Measurements from ENCODE around the gene VSIG10L2. TPM values are rescaled to one million over a fixed set of nuclear protein-coding genes. Genes with fewer than 3 reads are reported as not detected.

Gene VSIG10L2
- total RNA-seq, 1 donor from 2014 or later: not detected

DNA sequence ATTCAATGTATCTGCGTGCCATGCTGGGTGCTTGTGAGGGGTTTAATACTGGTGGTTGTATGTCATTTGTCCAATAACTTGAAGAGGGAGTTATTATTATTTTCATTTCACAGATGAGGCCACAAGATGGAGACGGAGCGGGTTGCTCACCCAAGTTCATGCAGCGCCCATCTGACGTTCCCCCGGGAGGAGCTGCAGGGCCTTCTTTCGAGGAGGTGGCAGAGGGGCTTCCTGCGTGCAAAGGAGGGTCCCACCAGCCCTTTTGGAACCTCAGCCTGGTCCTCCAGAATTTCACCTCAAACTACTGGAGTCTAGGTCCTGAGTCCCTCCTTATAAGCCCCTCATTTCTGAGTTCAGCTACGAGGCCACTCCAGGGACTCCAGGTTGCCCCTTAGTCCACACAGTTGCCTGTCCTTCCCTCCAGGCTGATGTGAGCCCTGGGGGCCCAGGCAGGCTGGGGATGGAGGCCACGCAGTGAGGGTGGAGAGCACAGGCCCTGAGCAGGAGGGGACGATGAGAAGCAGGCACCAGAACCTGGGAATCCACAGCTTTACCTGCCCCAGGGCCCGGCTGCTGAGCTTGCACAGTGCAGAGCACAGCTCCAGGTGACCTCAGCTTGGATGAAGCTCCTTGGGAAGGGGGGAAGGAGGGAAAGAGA is 2.9 kb upstream of the VSIG10L2 start:
- no peaks in the 10 kb centered on the region for H3K36me3 Mint-ChIP-seq (ENCODE audit: low read depth, unreplicated experiment)
- H3K27ac Mint-ChIP-seq (ENCODE audit: unreplicated experiment): no peak overlapping the region
- DNase-seq (ENCODE audit: low spot score): no peak
- H3K9me3 Mint-ChIP-seq (ENCODE audit: unreplicated experiment): no peaks in the 10 kb centered on the region
- no peaks in the 10 kb centered on the region for H3K27me3 Mint-ChIP-seq (ENCODE audit: unreplicated experiment)
- H3K4me3 Mint-ChIP-seq (ENCODE audit: unreplicated experiment): no peak overlapping the region
- peaks cover 24% of the 10 kb centered on the region for H3K4me1 Mint-ChIP-seq (ENCODE audit: unreplicated experiment)
- TF ChIP-seq, protein P1, sequence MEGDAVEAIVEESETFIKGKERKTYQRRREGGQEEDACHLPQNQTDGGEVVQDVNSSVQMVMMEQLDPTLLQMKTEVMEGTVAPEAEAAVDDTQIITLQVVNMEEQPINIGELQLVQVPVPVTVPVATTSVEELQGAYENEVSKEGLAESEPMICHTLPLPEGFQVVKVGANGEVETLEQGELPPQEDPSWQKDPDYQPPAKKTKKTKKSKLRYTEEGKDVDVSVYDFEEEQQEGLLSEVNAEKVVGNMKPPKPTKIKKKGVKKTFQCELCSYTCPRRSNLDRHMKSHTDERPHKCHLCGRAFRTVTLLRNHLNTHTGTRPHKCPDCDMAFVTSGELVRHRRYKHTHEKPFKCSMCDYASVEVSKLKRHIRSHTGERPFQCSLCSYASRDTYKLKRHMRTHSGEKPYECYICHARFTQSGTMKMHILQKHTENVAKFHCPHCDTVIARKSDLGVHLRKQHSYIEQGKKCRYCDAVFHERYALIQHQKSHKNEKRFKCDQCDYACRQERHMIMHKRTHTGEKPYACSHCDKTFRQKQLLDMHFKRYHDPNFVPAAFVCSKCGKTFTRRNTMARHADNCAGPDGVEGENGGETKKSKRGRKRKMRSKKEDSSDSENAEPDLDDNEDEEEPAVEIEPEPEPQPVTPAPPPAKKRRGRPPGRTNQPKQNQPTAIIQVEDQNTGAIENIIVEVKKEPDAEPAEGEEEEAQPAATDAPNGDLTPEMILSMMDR (IDR thresholded peaks at IDR 0.05; ENCODE audit: unreplicated experiment): no peak

DNA sequence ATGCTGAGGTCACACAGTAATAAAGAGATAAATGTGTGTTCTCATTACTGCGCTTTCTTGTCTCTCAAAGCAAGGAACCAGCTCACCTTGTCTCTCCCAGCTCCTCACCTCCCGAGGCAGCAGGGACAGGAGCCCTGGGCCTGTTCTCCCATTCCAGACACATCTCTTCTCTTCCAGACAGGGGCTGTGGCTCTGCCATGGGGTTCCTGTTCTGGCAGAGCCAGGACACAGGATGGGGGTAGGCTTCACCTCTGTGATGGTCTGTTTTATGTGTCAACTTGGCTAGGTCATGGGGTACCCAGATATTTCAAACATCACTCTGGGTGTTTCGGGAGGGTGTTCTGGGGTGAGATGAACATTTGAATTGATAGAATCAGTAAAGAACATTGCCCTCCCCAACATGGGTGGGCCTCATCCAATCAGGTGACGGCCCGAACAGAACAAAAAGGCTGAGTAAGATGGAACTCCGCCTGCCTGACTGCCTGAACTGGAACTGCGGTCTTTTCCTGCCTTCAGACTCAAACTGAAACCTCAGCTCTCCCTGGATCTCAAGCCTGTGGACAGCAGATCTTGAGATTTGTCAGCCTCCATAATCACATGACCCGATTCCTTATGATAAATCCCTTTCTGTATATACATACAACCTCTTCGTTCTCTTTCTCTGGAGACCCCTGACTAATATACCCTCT is 2.0 kb upstream of the VSIG10L2 start:
- TF ChIP-seq, protein P1 (IDR thresholded peaks at IDR 0.05; ENCODE audit: unreplicated experiment): no peak
- no peak overlapping the region for H3K27ac Mint-ChIP-seq (ENCODE audit: unreplicated experiment)
- DNase-seq (ENCODE audit: low spot score): no peak

DNA sequence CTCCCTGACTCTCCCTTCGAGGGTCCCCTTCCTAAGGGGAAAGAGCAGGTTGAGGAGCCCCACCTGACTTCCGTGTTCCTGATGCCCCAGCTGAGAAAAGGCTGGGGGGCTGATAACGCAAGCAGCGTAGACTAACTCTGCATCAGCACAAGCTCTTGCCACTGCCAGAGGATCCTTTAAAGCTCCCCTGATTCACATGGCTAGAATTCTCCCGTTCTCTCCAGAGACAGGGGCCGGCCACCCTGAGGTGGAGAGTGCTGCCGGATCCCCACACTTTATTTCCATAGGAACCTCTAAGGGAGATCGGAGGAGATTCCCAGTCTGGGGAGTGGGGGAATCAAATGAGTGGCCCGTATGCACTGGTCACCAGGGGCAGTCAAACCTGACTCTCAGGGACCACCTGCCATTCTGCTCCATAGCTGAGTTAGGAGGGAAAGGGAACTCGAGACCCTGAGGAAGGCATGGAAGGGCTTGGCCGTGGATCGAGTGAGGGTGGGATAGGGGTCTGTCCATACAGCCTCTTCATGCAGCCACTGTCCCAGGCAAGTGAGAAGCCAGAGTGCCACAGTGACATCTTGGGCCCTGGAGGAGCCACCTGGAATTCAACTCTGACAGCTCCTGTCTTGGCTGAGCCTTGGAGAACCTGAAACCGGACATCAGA is 1.4 kb upstream of the VSIG10L2 start:
- no peaks in the 10 kb centered on the region for H3K27me3 Mint-ChIP-seq (ENCODE audit: unreplicated experiment)
- no peaks in the 10 kb centered on the region for H3K36me3 Mint-ChIP-seq (ENCODE audit: low read depth, unreplicated experiment)
- no peak overlapping the region for H3K4me3 Mint-ChIP-seq (ENCODE audit: unreplicated experiment)
- no peak for DNase-seq (ENCODE audit: low spot score)
- peaks cover 16% of the 10 kb centered on the region for H3K4me1 Mint-ChIP-seq (ENCODE audit: unreplicated experiment)
- TF ChIP-seq, protein P1 (IDR thresholded peaks at IDR 0.05; ENCODE audit: unreplicated experiment): no peak
- no peaks in the 10 kb centered on the region for H3K9me3 Mint-ChIP-seq (ENCODE audit: unreplicated experiment)
- no peak overlapping the region for H3K27ac Mint-ChIP-seq (ENCODE audit: unreplicated experiment)

More for the DNA sequence above, 2.0 kb upstream of the VSIG10L2 start:
- Mint-ChIP-seq H3K4me3 (ENCODE audit: unreplicated experiment) (no peak overlapping the region), H3K4me1 (ENCODE audit: unreplicated experiment) (peaks cover 19% of the 10 kb centered on the region), H3K36me3 (ENCODE audit: low read depth, unreplicated experiment) (no peaks in the 10 kb centered on the region), H3K27me3 (ENCODE audit: unreplicated experiment) (no peaks in the 10 kb centered on the region), H3K9me3 (ENCODE audit: unreplicated experiment) (no peaks in the 10 kb centered on the region)

DNA sequence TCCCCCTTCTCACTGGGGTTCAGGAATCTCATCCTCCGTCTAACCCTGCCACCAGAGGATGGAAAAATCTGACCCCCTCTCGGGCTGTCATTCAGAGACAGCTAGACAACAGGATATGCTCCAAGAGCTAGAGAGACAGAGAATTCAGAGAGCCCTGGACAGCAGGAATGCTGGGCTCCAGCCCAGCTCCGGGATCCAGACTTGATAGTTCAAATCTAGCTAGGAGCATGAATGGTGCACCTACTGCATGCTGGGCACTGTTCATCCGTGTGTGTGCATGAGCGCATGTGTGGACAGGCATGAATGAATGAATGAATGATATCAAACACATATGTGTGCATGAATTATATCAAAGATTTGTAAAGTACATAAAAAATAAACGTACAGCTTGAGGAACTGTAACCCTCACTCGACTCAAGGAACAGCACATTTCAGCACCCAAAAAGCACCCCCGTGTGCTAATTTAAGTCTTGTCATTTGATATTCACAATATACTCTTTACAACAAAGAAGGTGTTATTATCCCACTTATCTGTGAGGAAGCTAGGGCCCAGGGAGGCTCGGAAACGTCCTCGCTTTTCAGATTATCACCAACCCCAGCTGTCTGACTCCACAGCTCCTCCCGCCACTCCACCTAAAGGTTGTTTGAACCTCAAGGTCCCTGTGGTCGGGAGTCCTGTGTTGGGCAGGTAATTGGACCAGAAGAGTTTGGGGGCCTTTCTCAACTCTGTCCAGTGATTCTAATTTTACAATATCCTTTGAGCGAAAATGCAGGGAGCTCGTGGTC is 640 bp upstream of the VSIG10L2 start:
- TF ChIP-seq, protein P1 (IDR thresholded peaks at IDR 0.05; ENCODE audit: unreplicated experiment): no peak
- Mint-ChIP-seq H3K4me3 (ENCODE audit: unreplicated experiment) (no peak overlapping the region), H3K27ac (ENCODE audit: unreplicated experiment) (no peak overlapping the region), H3K36me3 (ENCODE audit: low read depth, unreplicated experiment) (no peaks in the 10 kb centered on the region), H3K27me3 (ENCODE audit: unreplicated experiment) (no peaks in the 10 kb centered on the region), H3K9me3 (ENCODE audit: unreplicated experiment) (no peaks in the 10 kb centered on the region), H3K4me1 (ENCODE audit: unreplicated experiment) (peaks cover 16% of the 10 kb centered on the region)
- DNase-seq (ENCODE audit: low spot score): no peak

Measured in endothelial cell (in vitro differentiated cells).